GM10847 (cell line): ENCODE data around the gene MT1E.
A peak's percentile ranks its signal among the peaks of the same experiment; 100 is the strongest.

Experiments used
- POLR2A ChIP-seq: IDR thresholded peaks from 2 replicates; pipeline ENCODE4 v1.6.1; 2011; ENCODE audit not compliant: insufficient read length; ENCODE audit errors: extremely low read depth

MT1E gene

GRCh38 chr16:56603589-56603988 is 22.0 kb upstream of the MT1E start:
- no peak for TF ChIP-seq POLR2A

GRCh38 chr16:56604966-56605365 is 20.6 kb upstream of the MT1E start:
- TF ChIP-seq POLR2A = no peak

- no peak for TF ChIP-seq POLR2A
These were observed 20.1 kb upstream of the MT1E start for GRCh38 chr16:56605475-56605874.

GRCh38 chr16:56606071-56606475 is 19.5 kb upstream of the MT1E start:
- no peak for TF ChIP-seq POLR2A

- TF ChIP-seq POLR2A = no peak
These were observed 19.0 kb upstream of the MT1E start for GRCh38 chr16:56606476-56607108.

- no peak for TF ChIP-seq POLR2A
These were observed 18.4 kb upstream of the MT1E start for GRCh38 chr16:56607109-56607618.

- TF ChIP-seq POLR2A = no peak
These were observed 17.9 kb upstream of the MT1E start for GRCh38 chr16:56607675-56608042.

- TF ChIP-seq POLR2A = peak; percentile 53
These were observed 17.3 kb upstream of the MT1E start, which contains the start of gene MT2A for GRCh38 chr16:56608043-56608875. Gene MT2A (plus strand): TSS chr16:56608584. CDS start chr16:56608656, 72 bp downstream.

- TF ChIP-seq POLR2A = no peak
These were observed 16.6 kb upstream of the MT1E start for GRCh38 chr16:56608876-56609462.

- TF ChIP-seq POLR2A = no peak
These were observed 16.1 kb upstream of the MT1E start for GRCh38 chr16:56609463-56609921.

GRCh38 chr16:56610017-56610608 is 15.5 kb upstream of the MT1E start:
- TF ChIP-seq POLR2A = no peak

- TF ChIP-seq POLR2A = no peak
These were observed 14.9 kb upstream of the MT1E start for GRCh38 chr16:56610609-56611111.

- TF ChIP-seq POLR2A = no peak
These were observed 14.2 kb upstream of the MT1E start for GRCh38 chr16:56611281-56611833.

- TF ChIP-seq POLR2A = no peak
These were observed 11.9 kb upstream of the MT1E start for GRCh38 chr16:56613706-56614105.

- no peak for TF ChIP-seq POLR2A
These were observed 11.0 kb upstream of the MT1E start for GRCh38 chr16:56614549-56614991.
